SH-SY5Y (cell line): ENCODE data around the gene NAALADL2.

Source experiments
- GATA2 ChIP-seq: IDR thresholded peaks from 2 replicates; pipeline ENCODE4 v1.6.1; 2011; ENCODE audit warnings: mild to moderate bottlenecking, low read depth, low read length
- GATA3 ChIP-seq: IDR thresholded peaks from 2 replicates; pipeline ENCODE4 v1.6.1; 2011; ENCODE audit warnings: low read depth, mild to moderate bottlenecking, low read length, moderate library complexity

DNA sequence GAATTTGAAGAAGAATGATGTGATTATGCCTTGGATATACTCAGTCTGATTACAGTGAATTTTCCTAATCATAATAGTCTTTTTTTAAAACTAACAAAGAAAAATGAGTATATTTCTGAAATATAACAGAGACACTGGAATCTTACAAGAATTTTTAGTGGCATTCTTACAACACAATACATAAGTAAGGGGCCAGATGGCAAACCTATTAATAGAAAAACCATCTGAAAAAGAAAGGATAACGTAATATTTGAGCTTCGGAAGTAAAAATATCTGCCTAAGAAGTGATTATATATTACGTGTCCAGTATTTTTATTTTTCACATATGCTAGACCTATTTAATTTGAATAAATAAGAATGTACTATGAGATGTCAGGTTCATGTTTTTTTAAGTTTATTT is 452.8 kb downstream of the NAALADL2 start:
- no peak for TF ChIP-seq GATA3
- no peak for TF ChIP-seq GATA2
